Tibial nerve (tissue), 4 donors: ENCODE measurements around the gene FBXO38. TPM values are rescaled to one million over a fixed set of nuclear protein-coding genes. Genes with fewer than 3 reads are reported as not detected.

Experiments used
- DNase-seq, 2 donors: peaks; one replicate each; pipeline ENCODE4 v3.0.0-alpha.2; 2019; ENCODE audit warnings: low spot score in 2 of 2
- H3K27ac ChIP-seq, 4 donors: fragments of 200-600 bp; sonication (generic) in 3 of 4; one replicate each; pipeline ENCODE4 v1.5.1; 2017 to 2019; ENCODE audit warnings: mild to moderate bottlenecking in 1 of 4
- H3K27me3 ChIP-seq, 2 donors: fragments of 200-600 bp; sonication (generic) in 1 of 2; one replicate each; pipeline versions ENCODE4 v1.5.1 to v1.6.0; 2017 to 2019
- H3K36me3 ChIP-seq, 3 donors: fragments of 200-600 bp; sonication (generic); one replicate each; pipeline ENCODE4 v1.5.1; 2018 to 2019
- H3K4me1 ChIP-seq, 4 donors: fragments of 200-600 bp; sonication (generic) in 3 of 4; one replicate each; pipeline ENCODE4 v1.5.1; 2017 to 2019
- H3K4me3 ChIP-seq, 4 donors: fragments of 200-600 bp; sonication (generic) in 3 of 4; one replicate each; pipeline ENCODE4 v1.5.1; 2017 to 2019; ENCODE audit warnings: mild to moderate bottlenecking in 1 of 4, moderate library complexity in 1 of 4
- H3K9me3 ChIP-seq, 4 donors: fragments of 200-600 bp; sonication (generic) in 3 of 4; one replicate each; pipeline ENCODE4 v1.5.1; 2017 to 2019
- CTCF ChIP-seq, 5 experiments: fragments of 200-600 bp in 3 of 5; fragments of 450-650 bp in 2 of 5; sonication (generic) in 3 of 5; IDR thresholded peaks; one replicate each; pipeline ENCODE4 v1.5.1; 2016 to 2019; ENCODE audit warnings: antibody characterized with exemption in 5 of 5, mild to moderate bottlenecking in 3 of 5, moderate library complexity in 2 of 5
- EP300 ChIP-seq, 2 donors: sonication (generic); formaldehyde crosslinking; IDR thresholded peaks; one replicate each; pipeline ENCODE4 v1.6.1; 2017; ENCODE audit warnings: antibody characterized with exemption in 2 of 2, mild to moderate bottlenecking in 1 of 2
- POLR2A ChIP-seq, 2 donors: fragments of 450-650 bp; IDR thresholded peaks; one replicate each; pipeline ENCODE4 v1.6.1; 2017; ENCODE audit warnings: antibody characterized with exemption in 2 of 2, mild to moderate bottlenecking in 2 of 2, moderate library complexity in 2 of 2
- WGBS, 2 donors: methylation state at CpG; one replicate each; pipeline ENCODE4 v1.1.5; 2018; 5-methylcytosine and 5-hydroxymethylcytosine counted together
- total RNA-seq, 4 donors: library from RNA; depleted of rRNA; stranded (reverse); fragments of >200 nt; gene quantifications; one replicate each; pipeline ENCODE4 v1.1.0, GENCODE V29; 2016

The FBXO38 gene
- total RNA-seq, 4 donors from 2014 or later: 55.0 to 60.7 (median 56.4) TPM

- TF ChIP-seq POLR2A (IDR thresholded peaks at IDR 0.05) (no peak), EP300 (IDR thresholded peaks at IDR 0.05) (no peak), CTCF (IDR thresholded peaks at IDR 0.05) (no peak)
- peaks cover 0 to 18% (median 0%) of the 10 kb centered on the region in 4 donors for H3K9me3 ChIP-seq
- peaks cover 0 to 12% (median 0%) of the 10 kb centered on the region in 3 donors for H3K36me3 ChIP-seq
- H3K4me1 ChIP-seq: no peaks in the 10 kb centered on the region
- H3K27me3 ChIP-seq: no peaks in the 10 kb centered on the region
- no peak overlapping the region for H3K27ac ChIP-seq
- DNase-seq: no peak
- H3K4me3 ChIP-seq: no peak overlapping the region
These were observed 15.5 kb upstream of the FBXO38 start for GRCh38 chr5:148368299-148368698.

DNA sequence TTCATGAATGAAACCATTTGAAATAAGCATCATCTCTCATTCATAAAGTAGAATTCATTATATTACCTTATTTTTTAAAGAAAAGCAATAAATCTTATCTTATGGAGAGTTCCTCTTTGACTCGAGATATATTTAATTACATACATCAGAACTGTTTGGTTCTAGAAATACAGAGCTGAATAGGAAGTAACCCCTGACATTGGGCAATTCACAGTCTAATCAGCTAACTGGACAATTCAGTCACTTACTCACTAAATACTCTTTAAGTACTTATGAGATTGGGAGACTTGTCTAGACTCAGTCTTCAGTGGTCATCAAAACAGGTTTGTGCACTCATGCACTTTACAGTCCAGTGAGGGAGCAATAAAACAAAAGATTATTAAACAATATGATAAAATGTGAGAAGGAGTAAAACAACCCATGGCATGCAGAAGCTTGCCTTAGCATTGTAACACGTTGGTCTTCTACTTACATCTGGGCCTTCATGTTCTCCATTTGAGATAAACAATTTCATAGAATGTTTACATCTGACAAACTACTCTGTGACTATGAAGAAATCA, 11.5 kb upstream of the FBXO38 start:
- Histone ChIP-seq H3K27me3 (no peaks in the 10 kb centered on the region), H3K4me3 (no peak overlapping the region), H3K36me3 (peaks cover 0 to 12% (median 0%) of the 10 kb centered on the region in 3 donors), H3K27ac (no peak overlapping the region), H3K9me3 (peaks cover 0 to 18% (median 0%) of the 10 kb centered on the region in 4 donors), H3K4me1 (no peaks in the 10 kb centered on the region)
- 67 to 68% methylated on average over 2 of the region's 2 CpGs for WGBS, 2 donors
- no peak for DNase-seq
- no peak for TF ChIP-seq CTCF (IDR thresholded peaks at IDR 0.05)
- TF ChIP-seq POLR2A (IDR thresholded peaks at IDR 0.05): no peak
- no peak for TF ChIP-seq EP300 (IDR thresholded peaks at IDR 0.05)

DNA sequence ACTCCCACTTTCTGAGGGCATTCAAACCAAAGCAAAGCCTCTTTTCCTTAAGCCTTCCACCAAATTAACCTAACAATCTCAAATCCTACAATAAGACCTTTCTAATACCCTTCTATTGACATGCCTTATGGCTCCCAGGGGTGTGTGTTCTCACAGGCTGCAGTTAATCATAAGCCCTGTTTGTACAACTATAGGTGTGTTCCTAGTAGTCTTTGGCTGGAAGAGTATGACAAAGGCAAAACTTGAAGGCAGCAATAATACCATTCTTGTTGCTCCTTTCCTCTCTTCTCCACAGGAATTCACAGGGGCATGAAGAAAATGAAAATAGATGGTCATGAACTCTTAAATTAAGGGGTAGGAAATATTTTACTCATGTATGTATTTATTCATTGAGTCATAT, 10.9 kb upstream of the FBXO38 start:
- Histone ChIP-seq H3K4me3 (no peak overlapping the region), H3K27me3 (no peaks in the 10 kb centered on the region), H3K36me3 (peaks cover 0 to 10% (median 0%) of the 10 kb centered on the region in 3 donors), H3K4me1 (no peaks in the 10 kb centered on the region), H3K9me3 (peaks cover 0 to 12% (median 0%) of the 10 kb centered on the region in 4 donors), H3K27ac (no peak overlapping the region)
- DNase-seq: no peak
- TF ChIP-seq POLR2A (IDR thresholded peaks at IDR 0.05): no peak
- TF ChIP-seq CTCF (IDR thresholded peaks at IDR 0.05): no peak
- no peak for TF ChIP-seq EP300 (IDR thresholded peaks at IDR 0.05)

- H3K36me3 ChIP-seq: peaks cover 0 to 17% (median 0%) of the 10 kb centered on the region in 3 donors
- no peaks in the 10 kb centered on the region for H3K9me3 ChIP-seq
- no peaks in the 10 kb centered on the region for H3K27me3 ChIP-seq
- TF ChIP-seq CTCF (IDR thresholded peaks at IDR 0.05) (peak; percentile 29 to 50 (median 37)), POLR2A (IDR thresholded peaks at IDR 0.05) (no peak)
- no peak overlapping the region for H3K27ac ChIP-seq
- WGBS, 2 donors: 62 to 69% methylated on average over 3 of the region's 3 CpGs
- H3K4me3 ChIP-seq: no peak overlapping the region
- peak in 1 of 2 donors; percentile 39 for DNase-seq
- no peaks in the 10 kb centered on the region for H3K4me1 ChIP-seq
These were observed 8.9 kb upstream of the FBXO38 start for GRCh38 chr5:148374690-148375360.

GRCh38 chr5:148376198-148376597, 7.6 kb upstream of the FBXO38 start:
- 90 to 95% methylated on average over 4 of the region's 4 CpGs for WGBS, 2 donors
- H3K4me1 ChIP-seq: no peaks in the 10 kb centered on the region
- no peak for TF ChIP-seq CTCF (IDR thresholded peaks at IDR 0.05)
- TF ChIP-seq POLR2A (IDR thresholded peaks at IDR 0.05): no peak
- no peak for TF ChIP-seq EP300 (IDR thresholded peaks at IDR 0.05)

More at GRCh38 chr5:148376198-148376597, 7.6 kb upstream of the FBXO38 start:
- DNase-seq: no peak
- Histone ChIP-seq H3K36me3 (peaks cover 0 to 17% (median 0%) of the 10 kb centered on the region in 3 donors), H3K9me3 (no peaks in the 10 kb centered on the region), H3K27me3 (no peaks in the 10 kb centered on the region), H3K4me3 (no peak overlapping the region), H3K27ac (no peak overlapping the region)
